GM23338 (cell line): ENCODE data around the gene BIN1. TPM values are rescaled to one million over a fixed set of nuclear protein-coding genes. Genes with fewer than 3 reads are reported as not detected.

Experiments
- ATAC-seq: fragments of 200-7000 bp; cut with Tn5 transposase; 3 replicates; pipeline ENCODE4 v1.9.1; 2020
- DNase-seq: peaks from one replicate; pipeline ENCODE4 v3.0.0-alpha.2; 2015; ENCODE audit warnings: low spot score
- H2AFZ ChIP-seq: fragments of 200-600 bp; sonication (generic); 2 replicates; pipeline ENCODE4 v1.8.0; 2016; ENCODE audit warnings: antibody characterized with exemption, mild to moderate bottlenecking, moderate library complexity
- H3F3A ChIP-seq: fragments of 200-600 bp; sonication (generic); replicated peaks from 2 replicates; pipeline ENCODE4 v1.8.0; 2017; ENCODE audit warnings: antibody characterized with exemption, mixed run types, low read depth
- H3K27ac ChIP-seq: fragments of 200-600 bp; sonication (generic); 2 replicates; pipeline ENCODE4 v1.6.1; 2016; ENCODE audit warnings: low read depth
- H3K27me3 ChIP-seq: fragments of 200-600 bp; sonication (generic); 2 replicates; pipeline ENCODE4 v1.8.0; 2016; ENCODE audit warnings: mild to moderate bottlenecking, mixed run types, moderate library complexity; ENCODE audit not compliant: insufficient read depth
- H3K36me3 ChIP-seq: fragments of 200-600 bp; sonication (generic); 2 replicates; pipeline ENCODE4 v1.8.0; 2016; ENCODE audit warnings: mild to moderate bottlenecking; ENCODE audit not compliant: insufficient read depth
- H3K4me1 ChIP-seq: fragments of 200-600 bp; sonication (generic); 2 replicates; pipeline ENCODE4 v1.8.0; 2016; ENCODE audit warnings: mild to moderate bottlenecking, moderate library complexity; ENCODE audit not compliant: insufficient read depth
- H3K4me2 ChIP-seq: fragments of 200-600 bp; sonication (generic); 2 replicates; pipeline ENCODE4 v1.7.1; 2017; ENCODE audit warnings: mixed run types
- H3K4me3 ChIP-seq: fragments of 200-600 bp; sonication (generic); 2 replicates; pipeline ENCODE4 v1.6.1; 2016; ENCODE audit warnings: mixed run types
- H3K79me2 ChIP-seq: fragments of 200-600 bp; sonication (generic); replicated peaks from 2 replicates; pipeline ENCODE4 v1.8.0; 2017; ENCODE audit warnings: mild to moderate bottlenecking; ENCODE audit not compliant: insufficient read depth
- H3K9me2 ChIP-seq: fragments of 200-600 bp; sonication (generic); 2 replicates; pipeline ENCODE4 v1.8.0; 2017; ENCODE audit not compliant: insufficient read depth
- H4K20me1 ChIP-seq: fragments of 200-600 bp; sonication (generic); replicated peaks from 2 replicates; pipeline ENCODE4 v1.8.0; 2017; ENCODE audit warnings: mild to moderate bottlenecking; ENCODE audit not compliant: insufficient read depth
- H3K27ac Mint-ChIP-seq: 2 replicates; pipeline ENCODE4 v1.8.0; 2020; ENCODE audit warnings: inconsistent platforms, mild to moderate bottlenecking, moderate library complexity, mixed read lengths
- H3K27me3 Mint-ChIP-seq: 3 replicates; pipeline ENCODE4 v1.8.0; 2022; ENCODE audit warnings: low read depth, mild to moderate bottlenecking, moderate library complexity, mixed read lengths, inconsistent platforms; ENCODE audit not compliant: insufficient read depth, poor library complexity
- H3K36me3 Mint-ChIP-seq: 3 replicates; pipeline ENCODE4 v1.8.0; 2021; ENCODE audit warnings: low read depth, mild to moderate bottlenecking, inconsistent platforms, moderate library complexity, mixed read lengths
- H3K4me1 Mint-ChIP-seq: 3 replicates; pipeline ENCODE4 v1.8.0; 2020; ENCODE audit warnings: mild to moderate bottlenecking, inconsistent platforms, mixed read lengths
- H3K4me3 Mint-ChIP-seq: 3 replicates; pipeline ENCODE4 v1.8.0; 2021; ENCODE audit warnings: moderate library complexity, mild to moderate bottlenecking, inconsistent platforms, mixed read lengths
- H3K9me3 Mint-ChIP-seq: 3 replicates; pipeline ENCODE4 v1.8.0; 2020; ENCODE audit warnings: moderate library complexity, mild to moderate bottlenecking, inconsistent platforms, mixed read lengths
- CREB1 ChIP-seq: fragments of 250-450 bp; sonication (Bioruptor Pico); IDR thresholded peaks from 2 replicates; pipeline ENCODE4 v1.5.0; 2020; ENCODE audit warnings: low read depth, mild to moderate bottlenecking, moderate library complexity
- CTCF ChIP-seq, 2 experiments: fragments of 200-600 bp in 1 of 2; sonication (generic) in 1 of 2; conservative IDR thresholded peaks; 2 replicates each; pipeline versions ENCODE4 v1.5.1 to v1.6.1; 2016 to 2017; ENCODE audit warnings: antibody characterized with exemption in 2 of 2, low read depth in 2 of 2, mild to moderate bottlenecking in 2 of 2, moderate library complexity in 1 of 2
- EZH2 ChIP-seq: fragments of 200-600 bp; sonication (generic); IDR thresholded peaks from one replicate; pipeline ENCODE4 v1.8.0; 2017; ENCODE audit warnings: antibody characterized with exemption, mild to moderate bottlenecking, low read depth; ENCODE audit not compliant: unreplicated experiment
- EZH2phosphoT487 ChIP-seq: fragments of 200-600 bp; sonication (generic); IDR thresholded peaks from one replicate; pipeline ENCODE4 v1.8.1; 2018; ENCODE audit warnings: antibody characterized with exemption; ENCODE audit not compliant: unreplicated experiment
- JUNB ChIP-seq: IDR thresholded peaks from one replicate; pipeline ENCODE4 v1.6.1; 2016; ENCODE audit warnings: antibody characterized with exemption; ENCODE audit not compliant: unreplicated experiment
- STAT1 ChIP-seq: IDR thresholded peaks from one replicate; pipeline ENCODE4 v1.6.1; 2016; ENCODE audit warnings: antibody characterized with exemption; ENCODE audit not compliant: unreplicated experiment
- ZNF114 ChIP-seq: fragments of 250-450 bp; sonication (Bioruptor Pico); IDR thresholded peaks from 2 replicates; pipeline ENCODE4 v1.5.0; 2020; ENCODE audit warnings: mild to moderate bottlenecking, moderate library complexity
- polyA plus RNA-seq: library from polyadenylated mRNA; unstranded; fragments of >200 nt; fragmentation: Nextera tagmentation; extraction: Ambion mirVana; gene quantifications from 2 replicates; pipeline ENCODE4 v1.2.1, GENCODE V29; 2016
- total RNA-seq: library from RNA; depleted of rRNA; stranded (reverse); fragments of >200 nt; shearing (Covaris generic); gene quantifications from 2 replicates; pipeline ENCODE4 v1.2.3, GENCODE V29; 2014
- TF ChIP-seq, protein P1 (sequence below): IDR thresholded peaks from 2 replicates; pipeline ENCODE4 v1.6.1; 2016; ENCODE audit warnings: antibody characterized with exemption

BIN1 gene
- total and polyA plus RNA-seq, 2 experiments from 2014 or later, result 30.1 to 56.4 TPM

DNA sequence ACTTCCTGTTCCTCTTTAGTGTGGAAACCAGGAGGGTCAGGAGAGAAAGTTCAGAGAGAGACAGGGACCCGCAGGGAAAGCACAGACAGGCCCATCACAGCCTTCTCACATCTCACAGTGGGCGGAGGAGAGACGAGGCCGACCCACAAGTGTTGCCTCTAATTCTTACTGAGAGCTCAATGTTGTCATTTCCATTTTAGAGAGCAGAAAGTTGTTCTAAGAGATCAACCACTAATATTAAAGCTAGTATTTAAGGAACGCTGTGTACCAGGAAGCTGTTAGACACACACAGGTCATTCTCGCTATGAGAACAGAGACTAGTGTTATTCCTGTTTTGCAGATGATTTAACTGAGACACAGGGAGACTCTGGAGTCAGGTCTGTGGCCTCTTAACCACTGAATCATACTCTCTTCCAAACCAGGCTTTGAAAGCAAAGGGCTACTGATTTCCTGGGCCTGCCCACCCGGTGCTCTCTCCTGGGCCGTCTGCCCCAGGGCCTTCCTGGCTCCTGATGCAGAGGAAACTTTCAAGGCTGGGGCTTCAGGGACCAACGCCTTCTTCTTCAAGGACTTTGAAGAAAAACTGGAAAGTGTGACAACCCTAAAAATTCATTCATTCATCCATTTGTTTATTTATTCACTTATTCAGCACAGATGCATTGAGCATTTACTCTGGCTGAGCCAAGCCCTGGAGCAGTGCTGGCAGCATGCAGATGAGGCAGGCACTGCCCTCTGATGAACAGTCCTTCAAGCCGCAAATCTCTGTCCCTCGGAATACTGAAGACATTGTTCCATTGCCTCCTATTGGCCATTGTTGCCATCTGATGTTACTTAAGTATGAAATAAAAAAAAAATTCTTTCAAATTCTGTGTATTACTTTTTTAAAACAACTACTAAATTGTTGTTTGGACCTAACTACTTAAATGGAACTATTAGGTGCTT is 37.2 kb upstream of the BIN1 start:
- no peaks in the 10 kb centered on the region for H3K27me3 ChIP-seq
- Mint-ChIP-seq H3K27ac (no peak overlapping the region), H3K4me3 (no peak overlapping the region), H3K36me3 (no peaks in the 10 kb centered on the region), H3K27me3 (no peaks in the 10 kb centered on the region), H3K9me3 (peaks cover 4% of the 10 kb centered on the region; the same call in 2 of the 3 replicates), H3K4me1 (no peaks in the 10 kb centered on the region)
- no peaks in the 10 kb centered on the region for H3K4me1 ChIP-seq
- peak overlapping the region; percentile 86 for H2AFZ ChIP-seq
- ATAC-seq (no peak), DNase-seq (no peak)
- no peak overlapping the region for H3K4me3 ChIP-seq
- H3K4me2 ChIP-seq, result no peak overlapping the region
- H3K9me2 ChIP-seq, result no peaks in the 10 kb centered on the region
- no peaks in the 10 kb centered on the region for H3F3A ChIP-seq
- H3K79me2 ChIP-seq, result no peaks in the 10 kb centered on the region
- H4K20me1 ChIP-seq, result no peaks in the 10 kb centered on the region
- TF ChIP-seq EZH2, result no peak
- TF ChIP-seq CTCF (conservative IDR thresholded peaks at IDR 0.05; ENCODE audit: low read depth in 2 of 2), result peak in 1 of 2 experiments; percentile 30; a peak in 2 of 4 replicates
- no peak for TF ChIP-seq JUNB
- TF ChIP-seq, protein P1, sequence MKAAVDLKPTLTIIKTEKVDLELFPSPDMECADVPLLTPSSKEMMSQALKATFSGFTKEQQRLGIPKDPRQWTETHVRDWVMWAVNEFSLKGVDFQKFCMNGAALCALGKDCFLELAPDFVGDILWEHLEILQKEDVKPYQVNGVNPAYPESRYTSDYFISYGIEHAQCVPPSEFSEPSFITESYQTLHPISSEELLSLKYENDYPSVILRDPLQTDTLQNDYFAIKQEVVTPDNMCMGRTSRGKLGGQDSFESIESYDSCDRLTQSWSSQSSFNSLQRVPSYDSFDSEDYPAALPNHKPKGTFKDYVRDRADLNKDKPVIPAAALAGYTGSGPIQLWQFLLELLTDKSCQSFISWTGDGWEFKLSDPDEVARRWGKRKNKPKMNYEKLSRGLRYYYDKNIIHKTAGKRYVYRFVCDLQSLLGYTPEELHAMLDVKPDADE, result no peak
- no peak for TF ChIP-seq EZH2phosphoT487
- TF ChIP-seq STAT1, result no peak
- TF ChIP-seq ZNF114 (CRISPR knock-in tag), result no peak
- TF ChIP-seq CREB1 (CRISPR knock-in tag), result no peak
- H3K36me3 ChIP-seq, result no peaks in the 10 kb centered on the region
- no peak overlapping the region for H3K27ac ChIP-seq

- Histone ChIP-seq H3K36me3 (no peaks in the 10 kb centered on the region), H2AFZ (no peak overlapping the region), H3F3A (no peaks in the 10 kb centered on the region), H3K79me2 (no peaks in the 10 kb centered on the region), H3K9me2 (no peaks in the 10 kb centered on the region), H3K4me1 (no peaks in the 10 kb centered on the region), H3K4me3 (no peak overlapping the region), H3K27ac (no peak overlapping the region), H4K20me1 (no peaks in the 10 kb centered on the region), H3K27me3 (no peaks in the 10 kb centered on the region), H3K4me2 (no peak overlapping the region)
- peaks cover 7% of the 10 kb centered on the region; the same call in 2 of the 3 replicates for H3K9me3 Mint-ChIP-seq
- ATAC-seq (0 out of 3 replicates have a peak, but pooled peaks have one; percentile 28), DNase-seq (no peak)
- TF ChIP-seq CTCF (conservative IDR thresholded peaks at IDR 0.05; ENCODE audit: low read depth in 2 of 2) (peak in 1 of 2 experiments; percentile 20; a peak in 2 of 4 replicates), ZNF114 (CRISPR knock-in tag) (no peak)
- H3K36me3 Mint-ChIP-seq, result no peaks in the 10 kb centered on the region
- H3K4me1 Mint-ChIP-seq, result no peaks in the 10 kb centered on the region
- no peaks in the 10 kb centered on the region for H3K27me3 Mint-ChIP-seq
- no peak overlapping the region for H3K4me3 Mint-ChIP-seq
- no peak overlapping the region for H3K27ac Mint-ChIP-seq
These were observed 36.0 kb upstream of the BIN1 start for GRCh38 chr2:127142663-127143630.
